Measurements from ENCODE around the gene CEPT1.

The CEPT1 gene

DNA sequence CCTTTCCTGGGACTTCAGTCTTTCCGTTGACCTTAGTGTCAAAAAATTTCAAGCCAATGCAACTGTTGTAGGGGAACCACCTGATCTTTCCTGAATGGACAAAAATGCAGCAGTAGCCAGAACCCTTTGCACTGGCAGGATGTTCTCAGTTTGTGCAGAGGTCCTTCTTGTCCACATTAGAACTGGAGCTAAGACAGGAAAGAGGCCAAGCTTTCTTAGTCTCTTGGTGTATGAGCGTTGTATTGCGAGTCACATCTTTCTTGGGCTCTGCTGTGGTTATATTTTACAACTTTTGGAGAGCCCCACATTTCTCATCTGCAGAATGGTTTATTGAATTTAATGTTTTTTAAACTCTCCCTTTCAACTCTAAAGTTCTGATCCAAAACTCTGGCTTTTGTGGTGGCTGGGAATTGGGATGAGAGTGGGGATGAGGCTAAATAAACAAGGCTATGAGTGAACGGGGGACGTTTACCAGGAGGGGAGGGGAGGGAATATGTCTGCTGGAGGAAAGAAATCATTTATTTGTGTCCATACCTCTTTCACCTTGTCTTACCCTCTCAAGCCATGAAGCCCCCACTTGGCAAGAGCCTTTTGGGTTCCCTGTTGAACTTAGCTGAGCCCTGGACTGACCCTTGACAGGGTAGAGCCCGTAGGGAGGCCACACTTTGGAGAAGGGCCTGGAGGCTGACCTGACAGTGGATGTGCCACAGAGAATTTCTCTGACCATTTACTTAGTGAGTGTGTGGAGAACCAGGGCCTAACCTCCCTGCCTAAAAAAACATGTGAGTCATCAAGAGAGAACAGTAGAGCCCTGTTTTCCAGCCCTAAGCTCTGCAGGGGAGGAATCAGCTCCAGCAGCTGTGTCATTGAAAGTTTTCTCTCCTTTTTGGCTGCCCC lies 88.1 kb downstream of the CEPT1 start:
- DNase-seq (ENCODE audit: low read depth in 2 of 2), result no peak

DNA sequence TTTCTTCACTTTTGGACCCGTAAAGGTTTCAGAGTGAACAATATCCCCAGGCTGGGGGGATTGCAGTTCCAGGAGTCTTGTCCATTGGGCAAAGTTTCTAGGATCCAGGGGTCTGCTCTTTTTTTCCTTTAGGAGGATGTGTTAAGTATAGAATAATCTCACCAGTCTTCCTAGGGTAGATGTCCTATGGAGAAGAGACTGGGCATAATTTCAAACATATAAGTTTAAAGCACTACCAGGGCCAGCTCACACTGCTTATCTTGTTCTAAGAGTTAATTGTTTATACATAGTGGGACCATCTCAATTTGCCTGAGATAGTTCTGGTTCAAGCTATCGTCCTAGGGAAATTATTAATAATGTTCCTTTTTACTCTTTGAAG lies 88.7 kb downstream of the CEPT1 start:
- no peak for DNase-seq (ENCODE audit: low read depth in 2 of 2)

DNA sequence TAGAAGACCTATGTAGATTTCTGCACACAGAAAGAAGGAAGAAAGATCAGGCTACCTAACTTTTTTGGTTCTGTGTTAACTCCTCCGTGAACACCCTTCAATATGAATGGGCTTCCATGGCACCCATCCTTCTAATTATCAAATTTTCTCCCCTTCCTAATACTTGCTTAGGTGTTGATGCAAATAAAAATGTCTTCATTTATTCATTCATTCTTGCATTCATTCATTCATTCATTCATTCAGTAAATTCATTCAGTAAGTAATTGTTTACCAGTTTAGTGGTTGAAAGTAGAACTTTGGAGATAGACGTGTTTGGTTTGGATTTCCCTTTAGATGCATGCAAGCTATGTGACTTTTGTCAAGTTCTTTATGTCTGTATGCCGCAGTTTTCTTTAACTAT lies 92.1 kb downstream of the CEPT1 start:
- no peak for DNase-seq (ENCODE audit: low read depth in 2 of 2)

DNA sequence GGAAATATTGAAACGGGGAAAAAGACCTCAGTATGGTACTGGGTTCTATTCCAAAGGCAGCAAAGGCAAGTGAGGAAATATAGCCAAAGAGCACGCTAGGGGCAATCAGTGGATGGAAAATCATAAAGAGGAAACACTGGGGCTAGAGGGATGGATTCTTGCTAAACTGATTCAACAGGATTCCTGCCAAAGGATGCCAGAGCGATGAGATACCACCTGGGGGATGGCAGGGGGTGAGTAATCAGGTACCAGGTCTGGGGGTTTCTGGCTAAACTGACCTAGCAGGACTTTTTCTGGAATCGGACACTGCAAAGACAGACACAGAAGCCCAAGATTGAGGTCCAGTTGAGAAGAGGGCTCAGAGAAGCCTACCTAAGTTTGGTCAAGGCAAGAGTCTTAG lies 94.2 kb downstream of the CEPT1 start:
- no peak for DNase-seq (ENCODE audit: low read depth in 2 of 2)
